GM12878 (cell line): ENCODE results near the gene RETSAT.

Experiments used
- ATF3 ChIP-seq: IDR thresholded peaks from 2 replicates; pipeline ENCODE4 v1.6.1; 2011; ENCODE audit warnings: low read depth, mild to moderate bottlenecking, low read length, moderate library complexity, borderline replicate concordance; ENCODE audit errors: extremely low read depth
- EGR1 ChIP-seq, 2 experiments: IDR thresholded peaks; 1 replicate in 1 of 2; 2 replicates in 1 of 2; pipeline ENCODE4 v1.6.1; 2011 to 2012; ENCODE audit warnings: low read depth in 2 of 2, low read length in 2 of 2, borderline replicate concordance in 1 of 2, mild to moderate bottlenecking in 1 of 2, moderate library complexity in 1 of 2
- RAD21 ChIP-seq: IDR thresholded peaks from 2 replicates; pipeline ENCODE4 v1.6.1; 2011; ENCODE audit warnings: mild to moderate bottlenecking, low read depth, low read length, moderate library complexity; ENCODE audit not compliant: insufficient read depth
- TARDBP ChIP-seq: IDR thresholded peaks from 2 replicates; pipeline ENCODE4 v1.6.1; 2016; ENCODE audit warnings: borderline replicate concordance

- TF ChIP-seq RAD21 = no peak
- TF ChIP-seq ATF3 = no peak
- no peak for TF ChIP-seq EGR1 (IDR thresholded peaks at IDR 0.05; ENCODE audit: borderline replicate concordance in 1 of 2, low read depth in 2 of 2, low read length in 2 of 2)
- TF ChIP-seq TARDBP = no peak
Measured at GRCh38 chr2:85387754-85388153, 33.4 kb upstream of the RETSAT start.
